Keratinocyte (primary cell): ENCODE results near the gene CHCHD6. TPM values are rescaled to one million over a fixed set of nuclear protein-coding genes. Genes with fewer than 3 reads are reported as not detected.

Source experiments
- DNase-seq: peaks from one replicate; pipeline ENCODE4 v3.0.0-alpha.2; 2011; ENCODE audit warnings: low read depth, missing footprints, low spot score
- FAIRE-seq: peaks from 2 replicates; lab custom pipeline; 2011; peaks lifted over from hg19 to GRCh38; lab: Jason Lieb, UNC
- H2AFZ ChIP-seq: 2 replicates; pipeline ENCODE4 v1.6.0; 2012; ENCODE audit warnings: low read length, control low read depth, inconsistent platforms; ENCODE audit not compliant: control insufficient read depth
- H3K27ac ChIP-seq: 2 replicates; pipeline ENCODE4 v1.5.1; 2011; ENCODE audit warnings: low read length; ENCODE audit not compliant: control insufficient read depth, insufficient read depth
- H3K27me3 ChIP-seq: 3 replicates; pipeline ENCODE4 v1.6.0; 2011; ENCODE audit warnings: low read length; ENCODE audit not compliant: control insufficient read depth, insufficient read depth; ENCODE audit errors: extremely low read depth
- H3K36me3 ChIP-seq, 2 experiments: 2 replicates in 1 of 2; 3 replicates in 1 of 2; pipeline ENCODE4 v1.5.1; 2011; ENCODE audit warnings: low read length in 2 of 2, mild to moderate bottlenecking in 1 of 2; ENCODE audit not compliant: control insufficient read depth in 2 of 2, insufficient read depth in 2 of 2; ENCODE audit errors: extremely low read depth in 1 of 2
- H3K4me1 ChIP-seq: 3 replicates; pipeline ENCODE4 v1.5.1; 2011; ENCODE audit warnings: low read length; ENCODE audit not compliant: control insufficient read depth, insufficient read depth; ENCODE audit errors: extremely low read depth
- H3K4me2 ChIP-seq: 3 replicates; pipeline ENCODE4 v1.6.0; 2011; ENCODE audit warnings: low read depth, low read length; ENCODE audit not compliant: control insufficient read depth, insufficient read depth; ENCODE audit errors: extremely low read depth
- H3K4me3 ChIP-seq, 3 experiments: fragments of 200-600 bp in 1 of 3; sonication (generic) in 1 of 3; 2 replicates in 2 of 3; 3 replicates in 1 of 3; pipeline ENCODE4 v1.5.1; 2011 to 2016; ENCODE audit warnings: low read length in 3 of 3, mild to moderate bottlenecking in 3 of 3, control low read depth in 2 of 3, inconsistent platforms in 1 of 3, low read depth in 1 of 3, mixed read lengths in 1 of 3, mixed run types in 1 of 3, moderate library complexity in 1 of 3; ENCODE audit not compliant: control insufficient read depth in 2 of 3, insufficient read depth in 2 of 3; ENCODE audit errors: extremely low read depth in 1 of 3
- H3K79me2 ChIP-seq: 2 replicates; pipeline ENCODE4 v1.6.0; 2012; ENCODE audit warnings: low read length; ENCODE audit not compliant: control insufficient read depth, insufficient read depth
- H3K9ac ChIP-seq: 3 replicates; pipeline ENCODE4 v1.6.0; 2011; ENCODE audit warnings: low read length; ENCODE audit not compliant: control insufficient read depth, insufficient read depth; ENCODE audit errors: extremely low read depth
- H3K9me1 ChIP-seq: 3 replicates; pipeline ENCODE4 v1.6.0; 2011; ENCODE audit warnings: low read length; ENCODE audit not compliant: control insufficient read depth, insufficient read depth; ENCODE audit errors: extremely low read depth
- H3K9me3 ChIP-seq: 2 replicates; pipeline ENCODE4 v1.5.1; 2012; ENCODE audit warnings: low read depth, low read length; ENCODE audit not compliant: control insufficient read depth
- H4K20me1 ChIP-seq: 3 replicates; pipeline ENCODE4 v1.6.0; 2011; ENCODE audit warnings: low read length; ENCODE audit not compliant: control insufficient read depth, insufficient read depth; ENCODE audit errors: extremely low read depth
- EZH2 ChIP-seq: IDR thresholded peaks from one replicate; pipeline ENCODE4 v1.6.1; 2012; ENCODE audit warnings: inconsistent platforms, mild to moderate bottlenecking, low read length, moderate library complexity
- dilution Hi-C: fragments of 300-500 bp; cut with MboI; formaldehyde crosslinking; loops from one replicate; pipeline ENCODE4 v1.7.0; 2020; ENCODE audit warnings: low sequenced_read_pairs; ENCODE audit not compliant: extremely low pct_ligation_motif_present
- polyA plus RNA-seq, 5 experiments: library from polyadenylated mRNA; depleted of rRNA in 3 of 5; stranded (reverse) in 3 of 5; stranded (forward) in 1 of 5; unstranded in 1 of 5; fragments of >200 nt; gene quantifications; 1 replicate in 1 of 5; 2 replicates in 3 of 5; 3 replicates in 1 of 5; pipeline versions ENCODE4 v1.2.1 to v1.2.3, GENCODE V29; 2011 to 2012; ENCODE audit warnings: missing spikeins in 2 of 5, low read depth in 1 of 5, low replicate concordance in 1 of 5
- TF ChIP-seq, protein P1 (sequence below), 3 experiments: IDR thresholded peaks in 1 of 3; conservative IDR thresholded peaks in 1 of 3; optimal IDR thresholded peaks in 1 of 3; 2 replicates in 2 of 3; 3 replicates in 1 of 3; pipeline versions ENCODE3 to v1.5.1; 2011; ENCODE audit warnings: low read length in 3 of 3, mild to moderate bottlenecking in 3 of 3, moderate library complexity in 2 of 3, control low read depth in 1 of 3, inconsistent platforms in 1 of 3; ENCODE audit not compliant: insufficient read depth in 2 of 3; ENCODE audit errors: extremely low read depth in 1 of 3

The CHCHD6 gene
- polyA plus RNA-seq, 1 donor (not counting 4 experiments of a cell fraction or from before 2014, with no cell fraction given) = 21.7 TPM

DNA sequence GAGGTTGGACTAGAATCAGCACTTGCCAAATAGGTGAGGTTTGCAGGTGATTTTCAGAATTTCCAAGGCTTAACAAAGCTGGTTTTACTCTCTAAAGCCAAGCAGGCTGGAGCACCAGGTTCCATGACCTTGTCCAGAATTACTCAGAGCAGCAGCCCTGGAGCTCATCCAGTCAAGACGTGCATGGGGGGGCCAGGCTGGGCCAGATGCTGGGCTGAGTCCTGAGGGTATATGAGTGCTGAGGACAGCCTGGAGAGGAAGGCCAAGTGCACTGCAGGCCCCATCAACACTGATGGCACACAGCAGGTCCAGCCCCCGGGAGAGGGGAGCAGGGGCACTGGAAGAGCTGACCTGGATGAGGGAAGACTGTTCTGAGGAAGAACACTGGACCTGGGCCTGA, 46.1 kb upstream of the CHCHD6 start:
- no peak for DNase-seq
- no peak overlapping the region for H3K4me2 ChIP-seq
- peaks cover 18% of the 10 kb centered on the region for H3K27me3 ChIP-seq
- FAIRE-seq = no peak
- H3K4me3 ChIP-seq = no peak overlapping the region
- dilution Hi-C loops = no loop called here
- H3K9ac ChIP-seq = no peak overlapping the region
- TF ChIP-seq, protein P1, sequence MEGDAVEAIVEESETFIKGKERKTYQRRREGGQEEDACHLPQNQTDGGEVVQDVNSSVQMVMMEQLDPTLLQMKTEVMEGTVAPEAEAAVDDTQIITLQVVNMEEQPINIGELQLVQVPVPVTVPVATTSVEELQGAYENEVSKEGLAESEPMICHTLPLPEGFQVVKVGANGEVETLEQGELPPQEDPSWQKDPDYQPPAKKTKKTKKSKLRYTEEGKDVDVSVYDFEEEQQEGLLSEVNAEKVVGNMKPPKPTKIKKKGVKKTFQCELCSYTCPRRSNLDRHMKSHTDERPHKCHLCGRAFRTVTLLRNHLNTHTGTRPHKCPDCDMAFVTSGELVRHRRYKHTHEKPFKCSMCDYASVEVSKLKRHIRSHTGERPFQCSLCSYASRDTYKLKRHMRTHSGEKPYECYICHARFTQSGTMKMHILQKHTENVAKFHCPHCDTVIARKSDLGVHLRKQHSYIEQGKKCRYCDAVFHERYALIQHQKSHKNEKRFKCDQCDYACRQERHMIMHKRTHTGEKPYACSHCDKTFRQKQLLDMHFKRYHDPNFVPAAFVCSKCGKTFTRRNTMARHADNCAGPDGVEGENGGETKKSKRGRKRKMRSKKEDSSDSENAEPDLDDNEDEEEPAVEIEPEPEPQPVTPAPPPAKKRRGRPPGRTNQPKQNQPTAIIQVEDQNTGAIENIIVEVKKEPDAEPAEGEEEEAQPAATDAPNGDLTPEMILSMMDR (optimal IDR thresholded peaks at IDR 0.05 in 1 of 3, IDR thresholded peaks at IDR 0.05 in 1 of 3, conservative IDR thresholded peaks at IDR 0.05 in 1 of 3; ENCODE audit: extremely low read depth in 1 of 3, insufficient read depth in 2 of 3, low read length in 3 of 3) = no peak
- TF ChIP-seq EZH2 = no peak
- no peaks in the 10 kb centered on the region for H3K9me3 ChIP-seq
- no peak overlapping the region for H2AFZ ChIP-seq
- H3K27ac ChIP-seq = no peak overlapping the region
- H3K4me1 ChIP-seq = peaks cover 10% of the 10 kb centered on the region
- no peaks in the 10 kb centered on the region for H3K36me3 ChIP-seq
- no peaks in the 10 kb centered on the region for H3K9me1 ChIP-seq
- H4K20me1 ChIP-seq = no peaks in the 10 kb centered on the region
- peaks cover 2% of the 10 kb centered on the region for H3K79me2 ChIP-seq

DNA sequence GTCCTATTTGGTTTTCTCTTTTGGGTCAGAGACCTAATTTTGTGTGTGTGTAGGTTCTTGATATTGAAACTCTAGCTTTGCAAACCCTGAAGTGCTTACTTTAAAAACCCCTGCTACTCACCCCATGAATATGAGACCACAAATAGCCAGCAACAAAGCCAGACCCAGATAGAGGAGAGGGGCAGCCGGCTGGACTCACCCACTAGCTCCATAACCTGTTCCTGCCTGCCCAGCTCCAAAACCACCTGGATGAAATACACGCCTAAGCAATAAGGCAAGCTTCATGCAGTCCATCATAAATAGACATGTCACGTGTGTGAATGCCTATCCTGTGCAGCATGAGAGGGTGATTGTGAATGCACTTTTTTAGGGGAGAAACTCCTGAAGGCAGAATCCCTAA, 45.5 kb upstream of the CHCHD6 start:
- Histone ChIP-seq H3K4me1 (peaks cover 5% of the 10 kb centered on the region), H3K9ac (no peak overlapping the region), H3K36me3 (no peaks in the 10 kb centered on the region), H3K4me2 (no peak overlapping the region), H2AFZ (no peak overlapping the region), H3K27me3 (peaks cover 24% of the 10 kb centered on the region), H3K9me3 (no peaks in the 10 kb centered on the region), H3K4me3 (no peak overlapping the region), H3K27ac (no peak overlapping the region), H4K20me1 (no peaks in the 10 kb centered on the region), H3K9me1 (no peaks in the 10 kb centered on the region), H3K79me2 (peaks cover 2% of the 10 kb centered on the region)
- DNase-seq (no peak), FAIRE-seq (no peak)
- dilution Hi-C loops = no loop called here
- TF ChIP-seq, protein P1 (optimal IDR thresholded peaks at IDR 0.05 in 1 of 3, IDR thresholded peaks at IDR 0.05 in 1 of 3, conservative IDR thresholded peaks at IDR 0.05 in 1 of 3; ENCODE audit: extremely low read depth in 1 of 3, insufficient read depth in 2 of 3, low read length in 3 of 3) = no peak
- TF ChIP-seq EZH2 = no peak
